HG03469 (cell line): ENCODE measurements around the gene LRRC41.
"Not testable (repeated sequence)": the region's sequence is repeated elsewhere in the genome, so short reads cannot be mapped to it uniquely, and the experiment has no call there.

Source experiments
- ATAC-seq: cut with Tn5 transposase; IDR thresholded peaks from one replicate; pipeline ENCODE4 v1.9.1; 2021; ENCODE audit warnings: mild to moderate bottlenecking, moderate library complexity, moderate number of reproducible peaks; ENCODE audit not compliant: unreplicated experiment

LRRC41 gene

DNA sequence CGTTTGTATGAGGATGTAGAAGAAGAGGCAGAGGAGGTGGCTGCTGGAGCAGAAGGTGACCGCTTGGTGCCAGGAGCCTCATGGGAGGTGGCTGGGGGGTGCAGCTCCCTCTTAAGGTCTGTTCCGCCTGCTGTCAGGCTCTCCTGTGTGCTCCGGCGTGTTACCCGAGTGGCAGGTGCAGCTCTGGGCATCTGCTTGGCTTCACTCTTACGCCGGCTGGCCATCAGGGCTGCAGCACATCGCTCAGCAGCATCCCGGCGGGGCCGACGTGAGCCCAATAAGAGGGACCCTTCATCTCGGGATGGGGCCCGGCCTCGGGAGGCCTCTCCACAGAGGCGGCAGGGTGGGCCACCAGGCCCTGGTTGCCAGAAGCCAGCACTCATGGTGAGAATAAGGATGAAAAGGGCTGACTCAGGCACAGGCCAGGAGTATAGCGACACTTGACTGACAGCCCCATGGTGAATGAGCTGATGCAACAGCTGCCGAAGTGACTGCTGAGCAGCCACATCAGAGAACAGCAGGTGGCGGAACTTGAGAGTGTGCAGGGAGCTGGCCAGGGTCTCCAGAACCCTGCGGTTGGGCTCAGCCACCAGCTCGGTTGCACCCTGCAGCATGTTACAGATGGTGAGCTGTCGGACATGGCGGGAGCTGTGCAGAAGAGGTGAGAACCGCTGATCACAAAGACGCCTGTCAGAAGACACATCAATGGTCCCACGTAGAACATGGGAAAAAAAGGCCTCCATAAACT lies 17.5 kb downstream of the LRRC41 start:
- no peak for ATAC-seq

DNA sequence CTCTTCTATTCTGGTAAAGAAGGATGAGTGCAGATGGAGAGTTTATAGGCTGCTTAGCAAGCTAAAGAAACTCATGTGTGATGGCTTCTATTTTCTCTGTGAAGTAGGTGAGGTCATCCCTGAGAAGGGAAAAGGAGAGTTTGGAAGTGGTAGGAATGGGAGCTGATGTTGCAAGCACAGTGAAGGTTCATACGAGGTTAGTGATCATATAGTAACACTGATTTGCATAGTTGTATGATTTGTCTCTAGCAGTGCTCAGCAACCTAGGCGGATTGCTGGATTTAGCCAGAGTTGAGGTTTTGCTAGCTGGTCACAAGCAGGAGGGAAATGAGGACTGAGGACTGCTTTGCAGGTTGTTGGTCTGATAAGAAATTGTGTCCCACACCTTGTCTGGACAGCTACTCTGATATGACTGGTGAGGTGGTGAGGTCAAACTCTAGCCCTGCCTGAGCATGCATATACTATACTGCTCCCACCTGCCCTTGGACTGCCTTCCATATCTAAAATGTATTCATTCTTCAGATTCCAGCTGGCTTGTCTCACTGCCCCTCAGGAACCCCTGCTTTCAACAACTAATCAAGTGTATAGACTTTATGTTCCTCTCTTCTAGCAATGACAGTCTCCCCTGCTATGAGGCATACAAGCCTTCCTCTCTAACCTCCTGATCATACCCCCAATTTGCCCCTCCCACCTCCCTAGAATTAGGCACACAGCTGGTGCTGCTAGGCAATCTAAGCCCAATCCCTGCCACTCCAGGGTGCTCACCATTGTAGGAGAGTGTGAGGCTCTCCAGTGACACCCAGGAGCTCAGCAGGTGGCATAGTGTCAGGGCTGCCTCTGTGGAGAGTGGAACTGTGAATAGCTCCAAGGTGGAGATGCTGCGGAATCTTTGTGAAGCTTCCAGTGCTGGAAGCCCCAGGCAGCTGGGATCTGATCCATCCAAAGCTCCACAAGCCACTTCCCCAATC lies 18.5 kb downstream of the LRRC41 start:
- ATAC-seq: no peak

DNA sequence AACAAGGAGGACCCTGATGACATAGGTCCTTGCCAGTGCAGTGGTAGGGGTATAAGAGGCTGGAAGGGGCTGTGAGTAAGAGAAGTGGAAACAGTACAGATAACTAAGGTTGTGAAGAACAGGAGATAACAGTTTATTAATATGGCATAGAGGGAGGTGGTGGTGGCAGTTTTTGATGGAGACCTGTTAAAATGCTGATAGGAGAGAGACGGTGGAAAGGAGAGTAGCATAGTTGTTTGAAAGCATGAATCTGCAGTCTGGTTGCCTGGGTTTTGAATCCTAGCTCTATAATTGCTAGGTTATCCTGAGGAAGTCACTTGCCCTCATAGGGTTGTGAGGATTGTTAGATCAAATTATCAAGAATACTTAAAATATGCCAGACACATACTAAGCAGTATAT lies 19.4 kb downstream of the LRRC41 start:
- no peak for ATAC-seq

DNA sequence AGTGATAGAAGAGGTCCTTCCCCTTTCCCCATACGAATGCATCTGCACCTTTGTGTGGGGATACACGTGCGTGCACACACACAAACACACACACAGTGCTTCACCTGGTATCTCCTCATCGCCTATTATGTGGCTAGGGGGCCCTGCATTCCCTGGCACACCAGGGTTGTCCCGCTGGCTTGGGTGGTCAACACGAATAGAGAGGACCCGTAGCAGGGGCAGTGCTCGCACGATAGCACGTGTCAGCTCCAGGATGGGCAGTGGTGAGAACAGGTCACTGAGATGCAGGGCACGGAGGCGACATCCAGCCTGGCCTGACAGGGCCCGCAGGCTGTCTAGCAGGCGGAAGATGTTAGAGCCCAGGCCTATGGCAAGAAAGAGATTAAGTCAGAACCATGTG lies 22.4 kb downstream of the LRRC41 start:
- no peak for ATAC-seq

DNA sequence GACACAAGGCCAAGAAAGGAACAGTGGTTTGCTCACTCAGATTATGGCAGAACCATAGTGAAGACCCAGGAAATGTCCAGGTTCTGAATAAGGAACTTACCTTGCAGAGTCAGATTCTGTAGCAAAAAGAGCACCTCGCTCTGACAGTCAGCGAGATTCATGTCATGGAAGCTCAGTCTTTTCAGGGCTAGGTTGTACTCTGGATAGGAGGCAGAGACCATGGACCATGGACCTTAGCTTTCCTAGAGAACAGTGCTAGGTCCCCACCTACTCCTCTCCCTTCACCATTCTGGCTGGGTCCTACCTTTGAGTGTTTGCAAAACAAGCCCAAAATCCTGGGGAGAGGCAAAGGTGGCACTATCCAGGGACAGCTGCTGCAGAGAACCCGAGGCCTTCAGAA lies 23.3 kb downstream of the LRRC41 start:
- no peak for ATAC-seq

DNA sequence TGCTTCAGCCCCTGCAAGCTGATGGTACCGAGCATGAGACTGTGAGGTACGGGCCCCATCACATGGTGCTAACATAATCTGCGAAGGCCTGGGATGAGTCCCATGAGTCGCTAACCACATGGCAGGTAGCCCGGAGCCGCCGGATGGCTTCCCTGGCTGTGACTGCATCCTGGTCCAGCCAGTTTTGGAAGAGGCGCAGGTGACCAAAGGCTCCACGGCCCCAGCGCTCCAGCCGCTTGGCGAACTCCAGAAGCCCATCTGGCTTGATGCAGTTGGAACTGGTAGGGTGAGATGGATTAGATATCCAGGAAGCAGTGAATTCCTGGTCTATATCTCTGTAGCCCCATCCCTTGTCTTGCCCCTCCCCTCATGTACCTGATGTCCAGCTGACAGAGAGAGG lies 24.6 kb downstream of the LRRC41 start:
- no peak for ATAC-seq

DNA sequence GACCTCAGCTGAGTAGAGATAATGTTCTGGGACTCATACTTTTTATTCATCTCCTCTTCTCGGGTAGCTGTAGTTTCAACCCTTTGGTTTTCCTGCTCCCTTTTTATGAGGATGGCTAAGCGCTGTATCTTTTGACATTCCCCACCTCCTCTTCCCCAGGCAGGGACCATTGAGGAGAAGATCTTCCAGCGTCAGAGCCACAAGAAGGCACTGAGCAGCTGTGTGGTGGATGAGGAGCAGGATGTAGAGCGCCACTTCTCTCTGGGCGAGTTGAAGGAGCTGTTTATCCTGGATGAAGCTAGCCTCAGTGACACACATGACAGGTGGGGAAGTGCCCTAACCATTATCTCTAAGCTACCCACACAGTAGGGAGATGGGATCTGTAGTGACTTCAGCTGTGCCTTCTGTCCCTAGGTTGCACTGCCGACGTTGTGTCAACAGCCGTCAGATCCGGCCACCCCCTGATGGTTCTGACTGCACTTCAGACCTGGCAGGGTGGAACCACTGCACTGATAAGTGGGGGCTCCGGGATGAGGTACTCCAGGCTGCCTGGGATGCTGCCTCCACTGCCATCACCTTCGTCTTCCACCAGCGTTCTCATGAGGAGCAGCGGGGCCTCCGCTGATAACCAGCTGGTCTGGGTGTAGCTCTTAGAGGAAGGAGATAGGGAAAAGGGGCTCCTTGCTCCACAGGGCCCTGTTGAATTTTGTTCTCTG lies 25.6 kb downstream of the LRRC41 start:
- no peak for ATAC-seq

DNA sequence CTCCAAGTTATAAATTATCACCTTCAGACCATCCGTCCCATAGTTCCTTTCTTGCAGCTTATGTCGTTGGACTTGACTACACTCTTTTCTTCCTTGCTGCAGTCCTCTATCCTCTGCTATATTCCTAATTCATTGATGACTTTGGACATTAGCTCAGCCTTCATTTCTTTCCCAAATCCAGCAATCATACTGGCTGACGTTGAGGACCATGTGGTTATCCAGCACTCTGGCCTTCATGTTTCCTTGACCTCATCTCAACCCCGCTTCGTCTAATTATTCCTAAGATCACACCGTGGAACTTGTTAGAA lies 28.4 kb downstream of the LRRC41 start:
- no peak for ATAC-seq

DNA sequence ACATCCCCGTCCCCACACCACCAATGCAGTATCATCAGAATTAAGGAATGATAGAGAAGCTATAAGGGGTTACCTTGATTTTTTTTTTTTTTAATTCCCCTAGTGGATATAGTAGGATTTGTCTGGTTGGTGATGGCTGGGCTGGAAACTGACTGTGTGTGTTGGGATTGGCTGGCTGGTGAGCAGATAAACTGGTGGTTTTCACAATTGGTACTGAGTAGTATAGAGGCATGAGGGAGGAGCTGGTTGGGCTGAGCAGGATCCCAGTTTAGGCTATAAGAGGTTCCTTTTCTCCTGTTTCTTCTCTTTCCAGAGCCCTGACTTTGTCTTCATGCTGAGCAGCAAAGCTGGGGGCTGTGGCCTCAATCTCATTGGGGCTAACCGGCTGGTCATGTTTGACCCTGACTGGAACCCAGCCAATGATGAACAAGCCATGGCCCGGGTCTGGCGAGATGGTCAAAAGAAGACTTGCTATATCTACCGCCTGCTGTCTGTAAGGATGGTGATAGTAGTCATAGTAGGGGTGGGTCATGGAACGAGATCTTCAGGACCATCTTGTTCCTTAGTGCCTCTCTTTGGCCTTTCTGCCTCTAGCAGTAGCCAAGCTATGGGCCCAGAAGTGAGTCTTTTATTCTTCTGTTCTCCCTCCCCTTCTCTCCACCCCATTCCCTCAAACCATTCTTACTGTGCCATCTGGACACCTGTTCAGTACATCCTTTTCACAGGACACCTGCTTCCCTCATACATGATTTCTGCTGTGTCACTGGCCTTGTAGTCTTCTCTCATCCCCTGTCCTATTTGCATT lies 29.0 kb downstream of the LRRC41 start:
- ATAC-seq: no peak

DNA sequence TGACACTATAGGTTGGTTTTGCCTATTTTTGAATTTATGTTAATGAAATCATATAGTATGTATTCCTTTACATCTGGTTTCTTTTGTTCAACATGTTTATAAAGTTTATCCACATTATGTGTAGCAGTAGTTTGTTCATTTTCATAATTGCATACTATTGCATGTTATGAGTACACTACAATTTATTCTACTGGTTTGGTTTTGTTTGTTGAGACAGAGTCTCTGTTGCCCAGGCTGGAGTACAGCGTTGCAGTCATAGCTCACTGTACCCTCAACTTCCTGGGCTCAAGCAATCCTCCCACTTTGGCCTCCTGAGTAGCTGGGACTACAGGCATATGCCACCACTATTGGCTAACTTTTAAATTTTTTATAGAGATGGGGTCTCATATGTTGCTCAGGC lies 34.8 kb downstream of the LRRC41 start:
- no peak for ATAC-seq

DNA sequence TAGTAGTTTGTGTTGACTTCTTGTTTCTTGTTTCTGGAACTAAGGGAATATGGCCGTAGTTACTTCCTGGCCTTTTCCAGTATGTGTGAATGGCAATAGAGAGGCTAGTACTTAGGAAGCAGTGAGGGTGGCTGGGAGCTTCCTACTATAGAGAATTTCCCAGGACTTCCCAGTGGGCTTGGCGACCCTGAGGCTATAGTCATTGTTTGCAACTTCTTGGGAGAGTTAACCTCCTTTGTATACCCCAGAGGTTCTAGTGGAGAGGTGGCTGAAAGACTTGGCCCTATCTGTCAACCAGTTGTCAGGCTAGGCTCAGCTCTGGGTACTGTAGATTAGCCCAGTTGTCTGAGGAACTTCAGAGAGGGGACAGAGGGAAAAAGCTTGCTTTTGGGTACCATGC lies 40.3 kb downstream of the LRRC41 start:
- ATAC-seq: no peak

DNA sequence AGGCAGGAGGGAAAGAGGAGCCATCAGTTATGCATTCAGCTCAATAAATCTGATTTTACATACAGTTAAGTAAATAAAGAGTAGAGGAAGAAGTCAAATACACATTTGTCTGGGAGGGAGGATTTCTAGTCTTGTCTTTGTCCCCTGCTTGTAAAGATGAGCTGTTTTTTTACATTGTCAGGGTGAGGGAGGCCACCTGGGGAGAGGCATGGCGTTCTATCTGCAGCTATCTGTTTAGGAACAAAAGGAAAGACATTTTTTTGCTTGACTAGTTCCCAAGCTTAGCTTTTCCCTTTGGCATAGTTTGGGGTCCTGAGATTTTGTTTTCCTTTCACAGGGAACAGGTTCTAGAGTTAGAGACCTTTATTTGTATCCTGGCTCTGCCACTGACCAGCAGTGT lies 40.9 kb downstream of the LRRC41 start:
- no peak for ATAC-seq

DNA sequence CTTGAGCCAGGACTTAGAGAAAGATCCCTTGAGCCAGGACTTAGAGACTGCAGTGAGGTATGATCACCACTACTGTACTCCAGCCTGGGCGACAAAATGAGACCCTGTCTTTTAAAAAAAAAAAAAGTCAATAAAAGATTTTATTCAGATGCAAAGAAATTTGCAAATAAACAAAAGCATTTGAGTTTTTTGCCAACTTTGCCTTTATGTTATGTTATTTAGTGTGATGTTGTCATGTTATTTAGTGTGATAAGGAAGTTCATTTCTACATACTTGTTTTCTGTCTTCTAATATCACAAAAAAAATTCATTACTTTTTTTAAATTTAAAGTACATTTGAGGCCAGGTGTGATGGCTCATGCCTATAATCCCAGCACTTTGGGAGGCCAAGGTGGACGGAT lies 46.9 kb downstream of the LRRC41 start:
- no peak for ATAC-seq

DNA sequence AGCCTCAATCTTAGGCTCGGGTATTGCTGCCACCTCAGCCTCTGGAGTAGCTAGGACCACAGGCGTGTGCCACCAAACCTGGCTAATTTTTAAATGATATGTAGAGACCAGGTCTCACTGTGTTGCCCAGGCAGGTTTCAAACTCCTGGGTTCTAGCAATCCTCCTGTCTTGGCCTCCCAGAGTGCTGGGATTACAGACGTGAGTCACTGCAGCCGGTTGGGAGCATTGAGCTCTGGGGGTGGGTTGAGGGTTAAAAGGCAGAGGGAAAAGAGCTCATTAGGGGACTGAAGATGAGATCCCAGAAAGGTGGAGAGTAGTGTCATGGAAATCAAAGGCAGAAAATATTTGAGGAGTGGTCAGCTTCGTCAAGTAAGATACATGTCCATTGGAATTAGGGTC lies 48.7 kb downstream of the LRRC41 start:
- ATAC-seq: no peak

DNA sequence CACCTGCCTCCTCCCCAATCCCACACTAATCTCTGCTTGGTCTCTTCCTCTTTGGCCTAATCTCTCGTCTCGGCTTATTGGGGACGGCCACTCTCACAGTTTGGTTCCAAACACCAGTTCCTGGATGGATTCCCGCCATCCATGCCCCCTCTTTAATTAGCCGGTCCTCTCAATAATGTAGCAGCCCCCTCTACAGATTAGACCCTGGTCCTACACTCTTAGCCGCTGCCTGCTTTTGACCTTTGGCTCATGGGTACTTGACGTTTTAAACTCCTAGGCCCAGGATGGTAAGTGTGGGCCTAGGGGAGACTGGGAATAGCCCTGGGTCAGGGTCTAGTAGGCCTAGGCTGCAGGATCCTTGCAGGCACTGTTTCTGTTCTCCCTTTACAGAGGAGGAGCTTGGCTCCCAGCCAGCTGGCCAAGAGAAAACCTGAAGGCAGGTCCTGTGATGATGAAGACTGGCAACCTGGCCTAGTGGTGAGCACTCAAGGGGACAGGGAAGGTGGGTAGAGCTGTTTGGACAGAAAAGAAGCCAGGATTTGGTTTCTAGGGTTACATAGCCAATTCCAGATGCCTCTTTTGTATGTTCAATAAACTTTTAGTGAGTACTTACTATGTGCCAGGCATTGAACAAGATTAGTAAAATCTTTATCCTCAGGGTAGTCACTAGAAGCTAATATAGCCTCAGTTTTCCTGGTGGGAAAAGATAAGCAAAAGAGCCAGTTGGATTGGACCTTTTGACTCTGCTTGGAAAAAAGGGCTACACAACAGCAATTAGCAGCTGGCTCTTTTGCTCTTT lies 55.1 kb downstream of the LRRC41 start:
- no peak for ATAC-seq

DNA sequence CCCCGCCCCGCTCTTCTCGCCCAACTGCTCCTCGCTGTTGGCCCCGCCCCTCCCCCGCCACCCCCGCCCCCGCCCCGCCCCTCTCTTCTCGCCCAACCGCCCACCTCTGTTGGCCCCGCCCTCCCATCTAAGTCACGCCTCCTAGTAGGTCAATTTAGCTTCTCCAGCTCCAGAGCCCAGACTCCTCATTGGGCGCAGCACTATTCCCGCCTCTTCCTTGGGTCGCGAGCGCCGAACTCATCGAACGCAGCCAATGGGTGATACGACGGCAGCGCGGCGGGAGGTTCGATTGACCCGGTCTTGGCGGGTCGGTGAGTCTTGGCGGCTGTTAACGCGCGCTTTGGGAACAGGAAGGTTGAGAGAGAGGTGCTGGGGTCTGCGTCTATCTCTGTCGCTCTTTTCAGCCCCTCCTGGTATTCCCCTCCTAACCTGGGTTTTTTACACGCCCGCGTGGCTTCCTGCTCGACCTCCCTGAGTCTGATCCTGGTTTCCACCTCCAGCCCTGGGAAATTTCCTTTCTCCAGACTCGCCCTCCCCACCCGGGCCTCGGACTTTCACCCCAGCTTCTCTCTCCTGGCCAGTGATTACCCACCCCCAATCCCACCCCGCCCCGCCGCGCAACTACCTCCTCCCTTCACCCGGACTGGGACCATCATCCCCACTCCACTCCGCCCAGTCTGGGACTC lies 55.8 kb downstream of the LRRC41 start, which contains the start of gene RAD54L:
RAD54L (plus strand) TSS at position 328 of the 686 bp plus-strand sequence. CDS start 643 bp downstream, outside the sequence.
- ATAC-seq: peak; percentile 79

DNA sequence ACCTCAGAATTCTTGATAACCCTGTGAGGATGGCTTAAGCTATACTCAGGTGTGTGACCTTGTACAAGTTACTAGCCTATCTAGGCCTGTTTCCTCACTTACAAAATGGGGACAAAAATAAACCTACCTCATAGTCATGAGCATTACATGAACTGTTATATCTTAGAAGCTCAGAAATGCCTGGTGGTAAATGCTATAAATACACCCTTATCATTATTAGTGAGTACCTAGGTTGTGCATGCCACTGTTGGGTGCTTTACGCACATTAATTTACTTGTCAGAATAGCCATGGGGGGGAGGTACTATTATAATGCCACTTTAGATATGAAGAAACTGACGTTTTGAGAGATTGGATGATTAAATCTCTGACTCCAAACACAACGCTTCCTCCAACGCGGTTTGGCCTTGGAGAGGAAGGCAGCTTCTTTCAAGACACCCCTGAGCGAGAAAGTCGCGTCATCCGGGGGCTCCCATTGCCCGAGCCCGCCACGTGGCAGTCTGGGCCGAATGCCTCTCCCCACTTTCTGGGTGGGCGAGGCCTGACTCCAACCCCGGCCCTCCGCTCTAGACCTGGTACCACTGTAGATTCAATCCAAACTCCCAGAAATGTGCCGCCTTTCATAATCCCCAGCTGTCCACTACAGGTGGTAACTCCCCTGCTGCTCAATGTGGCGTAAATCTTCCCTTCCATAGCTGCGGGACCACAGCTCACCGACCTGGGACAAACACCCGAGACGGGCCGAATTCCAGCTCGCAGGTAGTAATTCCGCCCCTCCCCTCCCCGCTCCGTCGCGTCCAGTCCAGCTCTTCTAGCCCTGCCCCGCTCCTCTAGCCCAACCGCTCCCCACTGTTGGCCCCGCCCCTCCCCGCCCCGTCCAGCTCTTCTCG lies 56.6 kb downstream of the LRRC41 start:
- peak; percentile 11 for ATAC-seq

DNA sequence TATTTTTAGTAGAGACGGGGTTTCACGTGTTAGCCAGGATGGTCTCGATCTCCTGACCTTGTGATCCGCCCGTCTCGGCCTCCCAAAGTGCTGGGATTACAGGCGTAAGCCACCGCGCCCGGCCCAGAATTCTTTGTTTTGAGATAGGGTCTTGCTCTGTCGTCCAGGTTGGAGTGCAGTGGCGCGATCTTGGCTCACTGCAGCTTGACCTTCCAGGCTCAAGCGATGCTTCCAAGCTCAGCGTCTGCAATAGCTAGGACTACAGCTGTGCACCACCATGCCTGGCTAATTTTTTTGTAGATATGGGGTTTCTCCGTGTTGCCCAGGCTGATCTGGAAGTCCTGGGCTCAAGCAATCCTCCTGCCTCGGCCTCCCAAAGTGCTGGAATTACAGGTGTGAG lies 57.3 kb downstream of the LRRC41 start:
- ATAC-seq: not testable (repeated sequence)
